Psoas muscle (tissue), 8 donors: ENCODE results near the gene JAM2. TPM values are rescaled to one million over a fixed set of nuclear protein-coding genes. Genes with fewer than 3 reads are reported as not detected.
"Not testable (repeated sequence)": the region's sequence is repeated elsewhere in the genome, so short reads cannot be mapped to it uniquely, and the experiment has no call there.

ENCODE experiments used
- ATAC-seq, 4 donors: fragments of 200-7000 bp; cut with Tn5 transposase; one replicate each; pipeline ENCODE4 v1.9.1; 2020; ENCODE audit warnings: moderate library complexity in 3 of 4, mild to moderate bottlenecking in 2 of 4
- DNase-seq, 2 donors: peaks; one replicate each; pipeline ENCODE4 v3.0.0-alpha.2; 2020
- H3K27ac ChIP-seq: fragments of 200-600 bp; one replicate; pipeline ENCODE4 v1.8.0; 2022
- H3K27me3 ChIP-seq, 3 donors: fragments of 200-600 bp in 1 of 3; one replicate each; pipeline versions ENCODE4 v1.6.1 to v1.8.0; 2013 to 2022; ENCODE audit warnings: low read length in 2 of 3, mild to moderate bottlenecking in 2 of 3, moderate library complexity in 1 of 3; ENCODE audit not compliant: insufficient read depth in 3 of 3
- H3K36me3 ChIP-seq, 2 donors: fragments of 200-600 bp in 1 of 2; one replicate each; pipeline versions ENCODE4 v1.6.1 to v1.8.0; 2013 to 2022; ENCODE audit warnings: low read depth in 1 of 2, mild to moderate bottlenecking in 1 of 2, moderate library complexity in 1 of 2; ENCODE audit not compliant: insufficient read depth in 1 of 2
- H3K4me1 ChIP-seq: fragments of 200-600 bp; one replicate; pipeline ENCODE4 v1.8.0; 2022
- H3K4me3 ChIP-seq: fragments of 200-600 bp; one replicate; pipeline ENCODE4 v1.8.0; 2022; ENCODE audit warnings: mild to moderate bottlenecking
- H3K9me3 ChIP-seq: fragments of 200-600 bp; one replicate; pipeline ENCODE4 v1.8.0; 2022
- CTCF ChIP-seq: fragments of 200-600 bp; IDR thresholded peaks from one replicate; pipeline ENCODE4 v1.8.0; 2022; ENCODE audit warnings: antibody characterized with exemption
- WGBS, 3 donors: extraction: QIAGEN DNeasy Blood & Tissue Kit; methylation state at CpG; one replicate each; pipeline versions ENCODE4 v1.1.6 to v1.1.7; 2013; 5-methylcytosine and 5-hydroxymethylcytosine counted together
- intact Hi-C, 2 donors: fragments of 100-400 bp; cut with DNase I; formaldehyde crosslinking; loops; one replicate each; pipeline versions ENCODE4 v1.11.0 to v1.14.2; 2022
- polyA plus RNA-seq, 3 donors: library from polyadenylated mRNA; stranded (reverse); fragments of 200-250 nt; gene quantifications; one replicate each; pipeline ENCODE4 v1.2.3, GENCODE V29; 2013
- total RNA-seq, 4 donors: library from RNA; stranded (reverse); fragmentation: NEBNext Ultra II Directional in 2 of 4; extraction: Animal tissue kit (Norgen Biotek cat#: 25700) in 2 of 4; gene quantifications; one replicate each; pipeline versions ENCODE4 v1.2.1 to v1.2.4, GENCODE V29; 2021 to 2023
- donor health status: healthy with polysubstance abuse.
- donor health status: DM: no; HTN: no; CAD: no; lungs with moderate emphysema.
- donor health status: Bipolar disorder and iron deficiency.
- donor health status: healthy.
- donor health status: DM: yes; HTN: yes; CAD: no.
- donor health status: DM: no; HTN: no; CAD: no.
- donor health status: DM: no; HTN: no; CAD: no.
- donor health status: DM: yes; HTN: yes; CAD: no.

The JAM2 gene
- total and polyA plus RNA-seq, 7 donors = 3.6 to 17.1 (median 4.7) TPM

GRCh38 chr21:25625036-25625435, 14.0 kb upstream of the JAM2 start:
- Histone ChIP-seq H3K9me3 (no peaks in the 10 kb centered on the region), H3K4me1 (no peaks in the 10 kb centered on the region), H3K27me3 (no peaks in the 10 kb centered on the region), H3K27ac (no peak overlapping the region), H3K4me3 (no peak overlapping the region), H3K36me3 (no peaks in the 10 kb centered on the region)
- ATAC-seq (no peak), DNase-seq (no peak)
- 90 to 97% (median 93%) methylated on average over 1 of the region's 1 CpG for WGBS, 3 donors
- intact Hi-C loops = no loop called here
- no peak for TF ChIP-seq CTCF

GRCh38 chr21:25625776-25626555, 13.1 kb upstream of the JAM2 start:
- H3K4me3 ChIP-seq, H3K36me3 ChIP-seq, H3K27me3 ChIP-seq, DNase-seq, intact Hi-C loops, ATAC-seq, H3K4me1 ChIP-seq, H3K9me3 ChIP-seq, H3K27ac ChIP-seq: not testable (repeated sequence)
- WGBS, 3 donors = 63 to 68% (median 67%) methylated on average over 11 of the region's 11 CpGs

DNA sequence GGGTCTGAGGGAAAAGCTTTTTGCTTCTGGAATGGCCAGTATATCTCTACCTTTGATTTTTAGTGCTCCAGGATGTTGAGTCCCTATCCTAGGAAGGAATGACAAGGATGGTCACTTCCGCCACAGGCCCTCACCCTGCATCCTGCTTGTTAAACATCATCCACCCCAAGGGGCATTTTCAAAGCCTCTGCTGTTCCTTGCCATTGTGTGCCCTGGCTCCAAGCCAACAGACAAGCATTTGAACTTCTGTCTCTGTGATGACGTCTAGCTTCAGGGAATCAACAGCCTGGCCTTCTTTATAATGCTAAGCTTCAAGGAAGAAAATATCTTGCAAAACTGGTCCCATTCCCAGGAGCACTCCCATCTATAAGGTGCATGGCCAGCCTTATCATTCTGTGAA, 12.3 kb upstream of the JAM2 start:
- ATAC-seq = peak in 1 of 4 donors; percentile 19
- Histone ChIP-seq H3K9me3 (no peaks in the 10 kb centered on the region), H3K4me1 (no peaks in the 10 kb centered on the region), H3K36me3 (no peaks in the 10 kb centered on the region), H3K27me3 (no peaks in the 10 kb centered on the region), H3K27ac (no peak overlapping the region), H3K4me3 (no peak overlapping the region)
- DNase-seq = peak in 1 of 2 donors; percentile 20
- 51 to 53% (median 52%) methylated on average over 2 of the region's 2 CpGs for WGBS, 3 donors
- no peak for TF ChIP-seq CTCF
- intact Hi-C loops = no loop called here

- H3K9me3 ChIP-seq = no peaks in the 10 kb centered on the region
Measured at GRCh38 chr21:25632296-25632695, 6.8 kb upstream of the JAM2 start.

DNA sequence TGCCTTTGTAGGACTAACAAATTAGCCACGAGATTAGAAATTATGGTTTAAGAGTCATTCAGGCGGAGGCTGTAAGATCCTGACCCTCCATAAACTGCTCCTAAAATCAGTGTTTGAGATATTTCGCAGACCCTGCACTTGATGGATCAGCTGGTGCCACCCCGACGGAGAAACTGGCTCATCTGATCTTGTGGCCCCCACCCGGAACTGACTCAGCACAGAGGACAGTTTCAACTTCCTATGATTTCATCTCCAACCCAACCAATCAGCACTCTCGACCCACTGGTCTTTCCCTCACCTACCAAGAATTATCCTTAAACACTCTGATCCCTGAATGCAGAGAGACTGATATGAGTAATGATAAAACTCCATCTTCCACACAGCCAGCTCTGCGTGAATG, 3.7 kb upstream of the JAM2 start:
- 71 to 74% (median 73%) methylated on average over 8 of the region's 8 CpGs for WGBS, 3 donors
- no peaks in the 10 kb centered on the region for H3K9me3 ChIP-seq
- intact Hi-C loops = no loop called here
- peaks cover 0 to 15% (median 0%) of the 10 kb centered on the region in 3 donors for H3K27me3 ChIP-seq
- H3K27ac ChIP-seq = no peak overlapping the region
- no peaks in the 10 kb centered on the region for H3K36me3 ChIP-seq
- no peak for TF ChIP-seq CTCF
- H3K4me3 ChIP-seq = no peak overlapping the region
- peaks cover 11% of the 10 kb centered on the region for H3K4me1 ChIP-seq
- DNase-seq (no peak), ATAC-seq (no peak)

More at GRCh38 chr21:25632296-25632695, 6.8 kb upstream of the JAM2 start:
- no peaks in the 10 kb centered on the region for H3K36me3 ChIP-seq
- H3K27me3 ChIP-seq = no peaks in the 10 kb centered on the region
- no peak for ATAC-seq
- no peaks in the 10 kb centered on the region for H3K4me1 ChIP-seq
- DNase-seq = no peak
- no peak overlapping the region for H3K27ac ChIP-seq
- intact Hi-C loops = no loop called here
- H3K4me3 ChIP-seq = no peak overlapping the region
- TF ChIP-seq CTCF = no peak
- WGBS, 3 donors = 86 to 94% (median 89%) methylated on average over 2 of the region's 2 CpGs
